SKM-1 (cell line): ENCODE results near the gene SCYL1.
"Not testable (repeated sequence)": the region's sequence is repeated elsewhere in the genome, so short reads cannot be mapped to it uniquely, and the experiment has no call there.

Experiments
- DNase-seq: peaks from one replicate; lab custom pipeline; 2025; ENCODE audit not compliant: unreplicated experiment; lab: John Stamatoyannopoulos, UW

SCYL1 gene

DNA sequence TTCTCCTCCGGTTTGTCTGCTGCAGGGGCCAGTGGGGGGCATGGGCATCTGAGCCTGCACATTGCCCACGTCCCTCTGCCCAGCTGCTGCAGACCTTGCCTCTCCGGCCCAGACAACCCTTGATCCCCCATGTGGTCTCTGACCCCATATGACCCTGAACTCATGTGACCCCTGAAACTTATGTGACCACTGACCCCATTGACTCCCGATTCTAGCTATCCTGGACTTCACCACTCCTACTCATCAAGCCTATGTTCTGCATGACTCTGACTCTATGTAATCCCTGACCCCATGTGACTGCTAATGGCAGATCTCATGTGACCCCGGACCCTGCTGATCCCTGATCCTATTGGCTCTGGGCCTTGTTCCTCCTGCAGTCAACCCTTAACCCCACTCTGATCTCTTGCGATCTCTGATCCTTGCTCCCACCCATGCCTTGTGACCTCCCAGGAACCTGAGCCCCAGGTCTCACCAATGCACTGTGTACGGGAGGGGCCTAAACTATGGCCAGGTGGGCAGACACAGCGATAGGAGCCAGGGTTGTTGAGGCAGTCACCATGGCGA, 27.6 kb downstream of the SCYL1 start:
- no peak for DNase-seq

GRCh38 chr11:65553301-65554001, 28.6 kb downstream of the SCYL1 start:
- no peak for DNase-seq

DNA sequence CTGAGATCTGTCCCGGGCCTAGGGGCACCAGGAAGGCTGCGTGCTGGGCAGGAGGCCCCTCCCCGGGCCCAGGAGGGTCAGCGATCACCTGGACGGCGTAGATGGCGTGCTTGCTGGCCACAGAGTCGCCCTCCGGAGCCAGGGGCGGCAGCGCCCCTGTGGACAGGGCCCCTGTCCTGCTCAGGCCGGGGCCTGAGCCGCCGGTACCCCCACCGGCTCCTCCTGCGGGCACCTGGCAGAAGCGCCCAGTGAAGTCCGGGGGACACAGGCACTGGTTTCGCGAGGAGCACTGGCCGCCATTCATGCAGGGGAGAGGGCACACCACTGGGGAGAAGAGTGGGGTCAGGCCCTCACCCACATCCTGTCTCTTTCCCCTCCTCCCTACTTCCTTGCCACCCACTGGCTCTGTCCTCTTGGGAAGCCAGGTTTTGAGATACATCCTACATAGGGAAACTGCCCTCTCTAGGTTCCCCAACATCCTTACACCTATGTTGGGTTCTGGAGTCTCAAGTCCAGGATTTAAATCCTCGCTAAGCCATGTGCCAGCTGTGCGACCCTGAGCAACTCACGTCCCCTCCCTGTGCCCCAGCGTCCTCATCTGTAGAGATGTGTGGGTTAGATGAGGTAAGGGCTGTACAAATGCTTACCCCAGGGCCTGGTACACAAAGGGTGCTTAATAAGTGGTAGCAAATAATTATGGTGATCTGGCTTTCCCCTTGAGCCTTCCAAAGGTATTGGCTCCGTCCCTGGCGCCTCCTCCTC, 29.4 kb downstream of the SCYL1 start:
- DNase-seq = no peak

- DNase-seq = no peak
Measured at GRCh38 chr11:65554842-65555430, 30.1 kb downstream of the SCYL1 start.

- no peak for DNase-seq
Measured at GRCh38 chr11:65555693-65556231, 30.9 kb downstream of the SCYL1 start.

- DNase-seq = no peak
Measured at GRCh38 chr11:65556470-65557279, 31.8 kb downstream of the SCYL1 start.

DNA sequence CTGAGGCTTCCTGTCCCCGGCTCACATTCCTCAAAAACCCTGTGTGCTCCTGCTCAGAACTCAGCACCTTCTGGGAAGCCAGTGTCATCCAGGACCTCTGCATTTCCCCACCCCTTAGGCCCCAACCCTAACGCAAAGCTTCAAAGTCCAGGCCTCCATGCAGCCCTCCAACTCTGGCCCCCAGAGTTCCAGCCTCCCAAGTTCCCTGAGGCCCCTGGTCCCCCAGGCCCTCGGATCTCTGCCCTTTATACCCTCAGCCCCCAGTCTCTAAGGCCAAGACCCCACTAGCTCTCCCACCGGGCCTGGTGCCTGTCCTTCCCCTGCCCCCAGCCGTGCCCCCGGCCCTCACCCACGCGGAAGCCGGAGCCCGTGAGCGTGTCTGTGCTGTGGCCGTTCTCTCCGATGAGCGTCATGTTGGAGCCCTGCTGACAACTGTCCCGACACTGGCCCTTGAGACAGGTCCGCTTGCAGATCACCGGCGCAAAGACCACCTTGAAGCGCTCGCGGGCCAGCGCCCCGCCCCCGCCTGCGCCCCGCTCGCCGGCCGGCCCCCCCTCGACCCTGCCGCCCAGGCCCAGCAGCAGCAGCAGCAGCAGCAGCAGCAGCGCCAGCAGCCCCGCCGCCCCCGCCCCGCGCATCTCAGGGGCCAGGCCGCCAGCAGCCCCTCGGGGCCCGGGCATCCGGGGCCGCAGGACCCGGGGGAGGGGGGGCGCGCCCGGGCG, 32.6 kb downstream of the SCYL1 start:
- no peak for DNase-seq

DNA sequence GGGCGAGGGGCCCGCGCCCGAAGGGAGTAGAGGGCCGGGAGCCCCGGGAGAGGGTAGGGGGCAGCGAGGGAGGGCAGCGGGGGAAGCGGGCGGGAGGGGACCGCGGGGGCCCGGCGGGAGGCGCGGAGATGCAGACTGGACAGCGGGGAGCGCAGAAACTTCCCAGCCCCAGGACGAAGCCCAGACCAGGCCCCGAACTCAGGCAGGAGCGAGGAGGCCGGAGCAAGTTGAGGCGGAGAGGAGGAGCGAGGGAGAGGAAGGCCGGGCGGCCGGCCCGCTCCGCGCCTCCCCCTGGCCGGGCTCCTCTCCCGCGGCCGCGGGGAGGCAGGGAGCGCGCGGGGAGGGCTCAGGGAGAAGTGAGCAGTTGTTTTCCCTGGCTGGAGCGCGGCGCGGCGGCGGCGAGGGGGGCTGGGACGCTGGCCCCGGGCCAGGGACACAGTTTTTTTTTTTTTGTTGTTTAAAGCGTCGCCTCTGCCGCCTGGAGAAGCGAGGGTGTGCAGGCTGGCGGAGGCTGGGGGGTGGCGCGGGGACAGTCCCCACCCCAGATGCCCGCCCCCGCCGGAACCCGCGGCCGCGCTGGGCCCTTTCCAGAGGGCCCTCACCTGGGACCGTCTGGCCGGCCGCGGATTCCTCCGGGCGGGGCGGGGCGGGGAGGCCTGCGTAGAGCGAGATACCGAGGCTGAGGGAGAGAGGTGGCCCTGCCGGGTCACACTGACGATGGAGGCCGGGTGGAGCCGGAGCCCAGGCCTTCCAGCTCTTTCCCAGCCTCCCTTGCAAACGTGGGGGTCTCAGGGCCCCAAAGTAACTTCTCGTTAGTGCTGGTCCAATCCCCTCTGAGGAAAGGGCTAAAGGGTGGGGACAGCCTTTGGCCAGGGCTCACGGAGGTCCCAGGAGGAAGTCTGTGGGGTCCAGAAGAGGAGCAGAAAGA, 33.4 kb downstream of the SCYL1 start, which contains the start of gene LTBP3:
LTBP3 (minus strand) TSS at position 358 of the 928 bp plus-strand sequence. CDS start 400 bp downstream, outside the sequence.
- DNase-seq = no peak

DNA sequence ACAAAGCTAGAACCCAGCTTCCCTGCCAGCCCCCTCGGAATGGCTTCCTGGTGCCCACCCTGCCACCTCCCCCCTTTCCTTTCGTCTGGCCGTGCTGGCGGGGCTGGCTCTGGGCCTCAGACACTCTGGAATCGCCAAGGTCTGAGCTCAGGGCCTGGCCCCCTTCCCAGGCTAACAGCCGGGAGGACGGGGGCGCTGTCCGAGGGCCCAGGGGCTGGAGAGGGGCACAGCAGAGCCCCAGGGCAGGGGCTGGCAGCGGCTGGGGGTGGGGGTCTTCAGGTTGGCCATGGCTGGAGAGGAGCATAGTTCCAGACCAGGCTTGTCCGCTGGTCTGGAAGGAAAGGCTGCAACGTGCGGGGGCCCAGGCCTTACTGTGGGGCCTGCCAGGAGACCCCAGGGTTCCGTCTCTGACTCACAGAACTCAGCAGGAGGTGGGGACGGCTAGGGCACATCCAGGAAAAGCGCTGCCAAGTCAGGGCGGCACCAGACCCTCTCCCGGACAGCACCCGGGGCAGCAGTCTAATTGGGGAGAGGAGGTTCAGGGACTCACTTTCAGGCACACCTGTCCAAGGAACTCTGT, 34.1 kb downstream of the SCYL1 start:
- no peak for DNase-seq

GRCh38 chr11:65559535-65559934, 34.7 kb downstream of the SCYL1 start:
- DNase-seq = no peak

DNA sequence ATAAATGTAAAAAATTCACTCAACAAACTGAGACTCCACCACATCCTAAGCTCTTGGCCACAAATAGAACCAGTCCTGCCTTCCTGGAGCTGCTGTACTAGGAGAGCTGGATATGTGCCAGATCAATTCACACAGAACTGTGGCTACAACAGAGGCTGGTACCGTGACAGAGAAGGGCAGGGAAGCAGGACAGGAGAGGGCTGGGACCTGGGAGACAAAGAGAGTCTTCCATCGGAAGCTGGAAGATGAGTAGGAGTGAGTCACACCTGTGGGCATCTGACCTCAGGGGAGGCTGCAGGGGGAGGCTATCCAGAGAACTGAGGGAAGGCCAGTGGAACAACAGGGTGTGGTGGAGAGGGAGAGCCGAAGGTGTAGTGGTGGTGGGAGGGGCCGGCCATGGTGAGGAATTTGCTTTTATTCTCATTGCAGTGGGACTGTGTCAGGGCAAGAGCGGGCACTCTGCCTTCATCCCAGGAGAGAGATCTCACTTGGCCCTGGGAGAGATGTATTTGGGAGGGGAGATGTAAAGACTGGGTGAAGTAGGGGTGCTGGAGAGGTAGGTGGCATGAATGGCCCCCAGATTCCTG, 35.2 kb downstream of the SCYL1 start:
- no peak for DNase-seq

DNA sequence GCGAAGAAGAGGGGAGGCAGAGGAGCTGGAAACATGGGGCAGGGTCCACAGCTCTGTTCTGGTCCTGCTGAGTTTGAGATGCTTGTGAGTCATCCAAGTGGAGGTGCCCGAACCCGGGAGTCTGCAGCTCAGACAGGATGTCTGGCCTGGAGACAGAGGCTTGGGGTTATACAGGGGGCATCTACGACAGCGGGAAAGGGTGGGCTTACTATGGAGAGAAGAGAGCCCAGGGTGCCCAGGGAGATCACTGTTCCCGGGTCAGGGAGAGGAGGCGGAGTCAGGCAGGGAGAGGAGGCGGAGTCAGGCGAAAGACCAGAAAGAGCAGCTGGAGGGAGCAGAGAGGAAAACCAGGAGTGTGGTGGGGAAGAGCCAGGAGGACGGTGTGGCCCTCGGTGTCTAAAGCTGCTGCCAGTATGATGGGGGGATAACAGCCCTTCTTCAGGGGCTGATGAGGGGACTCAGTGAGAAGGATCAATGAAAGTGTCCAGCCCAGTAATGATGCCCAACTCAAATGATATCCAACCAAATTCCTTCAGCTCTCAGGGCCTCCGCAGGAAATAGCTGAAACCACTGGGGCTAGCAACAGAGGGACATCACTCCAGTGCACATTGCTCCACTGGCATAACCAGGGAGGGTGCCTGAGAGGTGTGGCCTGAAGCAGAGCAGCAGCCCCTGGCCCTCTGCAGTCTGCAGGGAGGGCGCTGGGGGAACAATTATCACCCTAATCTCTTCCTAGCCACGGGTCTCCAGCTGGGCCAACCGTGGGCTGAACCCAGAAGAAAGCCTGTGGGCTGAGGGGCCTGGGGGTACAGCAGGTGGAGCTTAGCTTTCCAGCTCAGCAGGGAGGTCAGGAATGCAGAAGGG, 35.9 kb downstream of the SCYL1 start:
- DNase-seq = no peak

- no peak for DNase-seq
Measured at GRCh38 chr11:65562020-65562419, 37.1 kb downstream of the SCYL1 start.

- no peak for DNase-seq
Measured at GRCh38 chr11:65562788-65563187, 37.9 kb downstream of the SCYL1 start.

DNA sequence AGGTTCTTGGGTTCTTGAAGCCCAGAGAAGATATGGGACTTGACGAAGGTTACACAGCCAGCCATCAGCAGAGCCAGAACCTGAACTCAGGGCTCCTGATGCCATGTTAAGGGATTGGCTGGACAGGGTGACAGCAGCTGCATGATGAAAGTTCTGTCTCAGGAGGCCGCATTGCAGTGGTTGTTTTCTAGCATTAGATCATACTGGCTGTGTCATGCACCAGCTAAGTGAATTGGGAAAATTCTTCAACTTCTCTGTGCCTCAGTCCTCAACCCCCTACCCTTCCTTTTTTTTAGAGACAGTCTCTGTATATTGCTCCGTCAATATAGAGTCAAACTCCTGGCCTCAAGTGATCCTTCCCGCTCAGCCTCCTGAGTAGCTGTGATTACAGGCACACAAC, 38.7 kb downstream of the SCYL1 start:
- no peak for DNase-seq

- DNase-seq = not testable (repeated sequence)
Measured at GRCh38 chr11:65564879-65565559, 40.1 kb downstream of the SCYL1 start.
